HEK293 (cell line): ENCODE measurements around the gene RALGAPA2.

Source experiments
- CTCF ChIP-seq: fragments of 450-650 bp; formaldehyde crosslinking; IDR thresholded peaks from 2 replicates; pipeline ENCODE4 v1.5.1; 2016; ENCODE audit warnings: missing biosample characterization, missing genetic modification characterization
- SETDB1 ChIP-seq: IDR thresholded peaks from one replicate; pipeline ENCODE4 v1.6.1; 2017; ENCODE audit warnings: mild to moderate bottlenecking, low read length, moderate library complexity, mixed read lengths; ENCODE audit not compliant: insufficient read length
- ZNF121 ChIP-seq: fragments of 450-650 bp; formaldehyde crosslinking; IDR thresholded peaks from 2 replicates; pipeline ENCODE4 v1.5.1; 2016; ENCODE audit warnings: missing biosample characterization, missing genetic modification characterization
- ZNF362 ChIP-seq: fragments of 450-650 bp; formaldehyde crosslinking; IDR thresholded peaks from 2 replicates; pipeline ENCODE4 v1.5.1; 2016; ENCODE audit warnings: missing biosample characterization, missing genetic modification characterization
- ZNF658 ChIP-seq: fragments of 450-650 bp; formaldehyde crosslinking; IDR thresholded peaks from 2 replicates; pipeline ENCODE4; 2016; ENCODE audit warnings: missing biosample characterization, missing genetic modification characterization

GRCh38 chr20:20353576-20353975 is 358.9 kb downstream of the RALGAPA2 start:
- TF ChIP-seq CTCF (tag by site-specific recombination) (no peak), ZNF658 (tag by site-specific recombination) (no peak), SETDB1 (no peak), ZNF362 (tag by site-specific recombination) (no peak), ZNF121 (no peak)
